WTC11 (cell line): ENCODE data around the gene ISL1.

Source experiments
- AFF4 ChIP-seq: sonication (generic); formaldehyde crosslinking; IDR thresholded peaks from 2 replicates; pipeline ENCODE4 v1.8.1; 2023; ENCODE audit warnings: mild to moderate bottlenecking, missing genetic modification reagents, borderline replicate concordance
- ZNF423 ChIP-seq: fragments of 250-450 bp; sonication (Bioruptor Pico); IDR thresholded peaks from 2 replicates; pipeline ENCODE4 v2.1.2; 2022; ENCODE audit warnings: mild to moderate bottlenecking, moderate library complexity

GRCh38 chr5:51386916-51387883, 4.0 kb downstream of the ISL1 start:
- no peak for TF ChIP-seq AFF4
- TF ChIP-seq ZNF423 = no peak
